Measurements from ENCODE around the gene SCP2.

SCP2 gene

GRCh38 chr1:53047737-53048736, 121.0 kb downstream of the SCP2 start:
- peak; percentile 72 for DNase-seq
- peak overlapping the region in 1 of 2 experiments; percentile 7 for H2BK12ac ChIP-seq (ENCODE audit: low read length in 2 of 2)
- H3K4me2 ChIP-seq (ENCODE audit: low read length, poor library complexity, severe bottlenecking): no peak overlapping the region
- H3K14ac ChIP-seq (ENCODE audit: low read length in 2 of 2): no peak overlapping the region
- H3K9me3 ChIP-seq (ENCODE audit: control insufficient read depth, low read length): no peaks in the 10 kb centered on the region
- no peak overlapping the region for H2BK15ac ChIP-seq (ENCODE audit: low read depth, poor library complexity, severe bottlenecking)
- peak overlapping the region; percentile 52 for H4K8ac ChIP-seq (ENCODE audit: low read length)
- no peaks in the 10 kb centered on the region for H3K27me3 ChIP-seq (ENCODE audit: control insufficient read depth in 1 of 2, insufficient read depth in 1 of 2, low read length in 2 of 2)
- peak overlapping the region; percentile 2 for H3K9ac ChIP-seq (ENCODE audit: low read length)
- no peak overlapping the region for H4K91ac ChIP-seq (ENCODE audit: low read length)
- no peak overlapping the region for H3K23ac ChIP-seq (ENCODE audit: low read length in 2 of 2)
- no peak overlapping the region for H2AFZ ChIP-seq (ENCODE audit: low read depth, low read length)
- H3K79me1 ChIP-seq (replicated peaks; ENCODE audit: low read length, poor library complexity, severe bottlenecking): peaks cover 3% of the 10 kb centered on the region
- H2BK120ac ChIP-seq (ENCODE audit: low read depth, low read length): no peak overlapping the region
- H3K4me1 ChIP-seq (ENCODE audit: control insufficient read depth, insufficient read depth, low read depth, low read length): peaks cover 7% of the 10 kb centered on the region
- H3K4me3 ChIP-seq (ENCODE audit: insufficient read depth in 1 of 2, low read depth in 1 of 2, low read length in 2 of 2): no peak overlapping the region
- no peak overlapping the region for H3K4ac ChIP-seq (ENCODE audit: low read depth in 1 of 2, low read length in 2 of 2)
- H3K36me3 ChIP-seq (ENCODE audit: control insufficient read depth in 1 of 2, insufficient read depth in 2 of 2, low read depth in 1 of 2, low read length in 2 of 2): peaks cover 5 to 60% of the 10 kb centered on the region in 2 experiments
- H3K18ac ChIP-seq (ENCODE audit: low read depth in 1 of 2, low read length in 2 of 2): peak overlapping the region in 1 of 2 experiments; percentile 42
- 54% methylated on average over 2 of the region's 5 CpGs for WGBS
- no peak overlapping the region for H2BK5ac ChIP-seq (ENCODE audit: low read depth, low read length, poor library complexity, severe bottlenecking)
- H3K27ac ChIP-seq (ENCODE audit: low read length, poor library complexity, severe bottlenecking): peak overlapping the region; percentile 50
- no peak overlapping the region for H2AK5ac ChIP-seq (ENCODE audit: low read length, severe bottlenecking)

- no peak overlapping the region for H3K27ac ChIP-seq (ENCODE audit: low read length, poor library complexity, severe bottlenecking)
- H3K79me1 ChIP-seq (replicated peaks; ENCODE audit: low read length, poor library complexity, severe bottlenecking): peaks cover 3% of the 10 kb centered on the region
- H3K4me2 ChIP-seq (ENCODE audit: low read length, poor library complexity, severe bottlenecking): no peak overlapping the region
- no peak overlapping the region for H2BK15ac ChIP-seq (ENCODE audit: low read depth, poor library complexity, severe bottlenecking)
- peaks cover 11 to 71% of the 10 kb centered on the region in 2 experiments for H3K36me3 ChIP-seq (ENCODE audit: control insufficient read depth in 1 of 2, insufficient read depth in 2 of 2, low read depth in 1 of 2, low read length in 2 of 2)
- no peaks in the 10 kb centered on the region for H3K9me3 ChIP-seq (ENCODE audit: control insufficient read depth, low read length)
- H2BK12ac ChIP-seq (ENCODE audit: low read length in 2 of 2): no peak overlapping the region
- H3K9ac ChIP-seq (ENCODE audit: low read length): peak overlapping the region; percentile 18
- no peak overlapping the region for H4K8ac ChIP-seq (ENCODE audit: low read length)
- no peak overlapping the region for H4K91ac ChIP-seq (ENCODE audit: low read length)
- H3K27me3 ChIP-seq (ENCODE audit: control insufficient read depth in 1 of 2, insufficient read depth in 1 of 2, low read length in 2 of 2): no peaks in the 10 kb centered on the region
- no peak overlapping the region for H3K23ac ChIP-seq (ENCODE audit: low read length in 2 of 2)
- 88% methylated on average over 3 of the region's 3 CpGs for WGBS
- H2BK5ac ChIP-seq (ENCODE audit: low read depth, low read length, poor library complexity, severe bottlenecking): no peak overlapping the region
- no peak overlapping the region for H2AK5ac ChIP-seq (ENCODE audit: low read length, severe bottlenecking)
- no peak overlapping the region for H2BK120ac ChIP-seq (ENCODE audit: low read depth, low read length)
- no peak for DNase-seq
- no peak overlapping the region for H3K14ac ChIP-seq (ENCODE audit: low read length in 2 of 2)
- H3K4me1 ChIP-seq (ENCODE audit: control insufficient read depth, insufficient read depth, low read depth, low read length): peaks cover 7% of the 10 kb centered on the region
- H3K4ac ChIP-seq (ENCODE audit: low read depth in 1 of 2, low read length in 2 of 2): no peak overlapping the region
- H3K18ac ChIP-seq (ENCODE audit: low read depth in 1 of 2, low read length in 2 of 2): no peak overlapping the region
- no peak overlapping the region for H2AFZ ChIP-seq (ENCODE audit: low read depth, low read length)
- no peak overlapping the region for H3K4me3 ChIP-seq (ENCODE audit: insufficient read depth in 1 of 2, low read depth in 1 of 2, low read length in 2 of 2)
Observed at GRCh38 chr1:53048960-53049573, 122.0 kb downstream of the SCP2 start.

GRCh38 chr1:53049574-53049967, 122.5 kb downstream of the SCP2 start:
- Histone ChIP-seq H3K9me3 (ENCODE audit: control insufficient read depth, low read length) (no peaks in the 10 kb centered on the region), H3K23ac (ENCODE audit: low read length in 2 of 2) (no peak overlapping the region), H3K4me1 (ENCODE audit: control insufficient read depth, insufficient read depth, low read depth, low read length) (peaks cover 7% of the 10 kb centered on the region), H2AFZ (ENCODE audit: low read depth, low read length) (no peak overlapping the region), H2BK120ac (ENCODE audit: low read depth, low read length) (no peak overlapping the region), H3K36me3 (ENCODE audit: control insufficient read depth in 1 of 2, insufficient read depth in 2 of 2, low read depth in 1 of 2, low read length in 2 of 2) (peaks cover 11 to 71% of the 10 kb centered on the region in 2 experiments), H2AK5ac (ENCODE audit: low read length, severe bottlenecking) (no peak overlapping the region), H3K4ac (ENCODE audit: low read depth in 1 of 2, low read length in 2 of 2) (no peak overlapping the region), H3K9ac (ENCODE audit: low read length) (peak overlapping the region; percentile 18), H3K27ac (ENCODE audit: low read length, poor library complexity, severe bottlenecking) (no peak overlapping the region), H3K18ac (ENCODE audit: low read depth in 1 of 2, low read length in 2 of 2) (no peak overlapping the region), H3K4me2 (ENCODE audit: low read length, poor library complexity, severe bottlenecking) (no peak overlapping the region), H4K8ac (ENCODE audit: low read length) (no peak overlapping the region), H2BK5ac (ENCODE audit: low read depth, low read length, poor library complexity, severe bottlenecking) (no peak overlapping the region), H3K27me3 (ENCODE audit: control insufficient read depth in 1 of 2, insufficient read depth in 1 of 2, low read length in 2 of 2) (no peaks in the 10 kb centered on the region), H3K14ac (ENCODE audit: low read length in 2 of 2) (no peak overlapping the region), H2BK12ac (ENCODE audit: low read length in 2 of 2) (no peak overlapping the region), H3K79me1 (replicated peaks; ENCODE audit: low read length, poor library complexity, severe bottlenecking) (peaks cover 3% of the 10 kb centered on the region), H4K91ac (ENCODE audit: low read length) (no peak overlapping the region), H2BK15ac (ENCODE audit: low read depth, poor library complexity, severe bottlenecking) (no peak overlapping the region), H3K4me3 (ENCODE audit: insufficient read depth in 1 of 2, low read depth in 1 of 2, low read length in 2 of 2) (no peak overlapping the region)
- 100% methylated on average over 3 of the region's 3 CpGs for WGBS
- no peak for DNase-seq

- no peak overlapping the region for H3K4me3 ChIP-seq (ENCODE audit: insufficient read depth in 1 of 2, low read depth in 1 of 2, low read length in 2 of 2)
- H3K36me3 ChIP-seq (ENCODE audit: control insufficient read depth in 1 of 2, insufficient read depth in 2 of 2, low read depth in 1 of 2, low read length in 2 of 2): peaks cover 11 to 73% of the 10 kb centered on the region in 2 experiments
- no peak overlapping the region for H3K23ac ChIP-seq (ENCODE audit: low read length in 2 of 2)
- no peaks in the 10 kb centered on the region for H3K79me1 ChIP-seq (replicated peaks; ENCODE audit: low read length, poor library complexity, severe bottlenecking)
- no peak overlapping the region for H4K8ac ChIP-seq (ENCODE audit: low read length)
- DNase-seq: no peak
- no CpG with 5 or more reads among the region's 2 CpGs for whole genome bisulfite sequencing
- no peak overlapping the region for H3K14ac ChIP-seq (ENCODE audit: low read length in 2 of 2)
- H3K9ac ChIP-seq (ENCODE audit: low read length): peak overlapping the region; percentile 18
- H3K18ac ChIP-seq (ENCODE audit: low read depth in 1 of 2, low read length in 2 of 2): no peak overlapping the region
- no peak overlapping the region for H3K4me2 ChIP-seq (ENCODE audit: low read length, poor library complexity, severe bottlenecking)
- no peaks in the 10 kb centered on the region for H3K27me3 ChIP-seq (ENCODE audit: control insufficient read depth in 1 of 2, insufficient read depth in 1 of 2, low read length in 2 of 2)
- no peak overlapping the region for H2BK12ac ChIP-seq (ENCODE audit: low read length in 2 of 2)
- no peak overlapping the region for H3K27ac ChIP-seq (ENCODE audit: low read length, poor library complexity, severe bottlenecking)
- H2BK120ac ChIP-seq (ENCODE audit: low read depth, low read length): no peak overlapping the region
- no peak overlapping the region for H2AFZ ChIP-seq (ENCODE audit: low read depth, low read length)
- H3K4ac ChIP-seq (ENCODE audit: low read depth in 1 of 2, low read length in 2 of 2): no peak overlapping the region
- no peak overlapping the region for H2BK5ac ChIP-seq (ENCODE audit: low read depth, low read length, poor library complexity, severe bottlenecking)
- H2BK15ac ChIP-seq (ENCODE audit: low read depth, poor library complexity, severe bottlenecking): no peak overlapping the region
- peaks cover 7% of the 10 kb centered on the region for H3K4me1 ChIP-seq (ENCODE audit: control insufficient read depth, insufficient read depth, low read depth, low read length)
- H4K91ac ChIP-seq (ENCODE audit: low read length): no peak overlapping the region
- no peak overlapping the region for H2AK5ac ChIP-seq (ENCODE audit: low read length, severe bottlenecking)
- H3K9me3 ChIP-seq (ENCODE audit: control insufficient read depth, low read length): no peaks in the 10 kb centered on the region
Observed at GRCh38 chr1:53050310-53050709, 123.2 kb downstream of the SCP2 start.

Data from mesenchymal stem cell (in vitro differentiated cells and primary cell).